ENCODE results near the gene DEF6. TPM values are rescaled to one million over a fixed set of nuclear protein-coding genes. Genes with fewer than 3 reads are reported as not detected.

DEF6 gene
- total RNA-seq, 1 donor from 2014 or later: 0.82 TPM

DNA sequence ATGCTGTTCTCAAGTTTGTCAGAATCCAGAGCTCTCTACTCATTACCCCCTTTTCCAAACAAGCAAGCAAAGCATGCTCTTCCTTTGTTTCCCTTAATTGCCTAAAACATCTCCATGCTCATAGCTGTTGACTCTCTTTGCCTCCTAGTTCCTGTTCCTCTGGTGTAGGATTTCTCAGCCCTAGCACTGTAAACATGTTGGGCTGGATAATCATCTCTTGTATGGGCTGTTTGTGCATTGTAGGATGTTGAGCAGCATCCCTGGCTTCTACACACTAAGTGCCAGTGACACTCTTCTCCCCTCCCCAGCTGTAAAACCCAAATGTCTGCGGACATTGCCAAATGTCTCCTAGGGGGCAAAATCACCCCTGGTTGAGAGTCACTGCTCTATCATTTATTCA is 58.8 kb downstream of the DEF6 start:
- Mint-ChIP-seq H3K4me1 (ENCODE audit: low read depth) (peaks cover 50% of the 10 kb centered on the region), H3K9me3 (ENCODE audit: low read depth) (no peaks in the 10 kb centered on the region), H3K4me3 (ENCODE audit: unreplicated experiment) (no peak overlapping the region), H3K27ac (ENCODE audit: unreplicated experiment) (no peak overlapping the region), H3K27me3 (ENCODE audit: low read depth) (no peaks in the 10 kb centered on the region), H3K36me3 (ENCODE audit: low read depth) (peaks cover 27% of the 10 kb centered on the region)
- no peak for DNase-seq (ENCODE audit: low spot score)
- TF ChIP-seq, protein P1, sequence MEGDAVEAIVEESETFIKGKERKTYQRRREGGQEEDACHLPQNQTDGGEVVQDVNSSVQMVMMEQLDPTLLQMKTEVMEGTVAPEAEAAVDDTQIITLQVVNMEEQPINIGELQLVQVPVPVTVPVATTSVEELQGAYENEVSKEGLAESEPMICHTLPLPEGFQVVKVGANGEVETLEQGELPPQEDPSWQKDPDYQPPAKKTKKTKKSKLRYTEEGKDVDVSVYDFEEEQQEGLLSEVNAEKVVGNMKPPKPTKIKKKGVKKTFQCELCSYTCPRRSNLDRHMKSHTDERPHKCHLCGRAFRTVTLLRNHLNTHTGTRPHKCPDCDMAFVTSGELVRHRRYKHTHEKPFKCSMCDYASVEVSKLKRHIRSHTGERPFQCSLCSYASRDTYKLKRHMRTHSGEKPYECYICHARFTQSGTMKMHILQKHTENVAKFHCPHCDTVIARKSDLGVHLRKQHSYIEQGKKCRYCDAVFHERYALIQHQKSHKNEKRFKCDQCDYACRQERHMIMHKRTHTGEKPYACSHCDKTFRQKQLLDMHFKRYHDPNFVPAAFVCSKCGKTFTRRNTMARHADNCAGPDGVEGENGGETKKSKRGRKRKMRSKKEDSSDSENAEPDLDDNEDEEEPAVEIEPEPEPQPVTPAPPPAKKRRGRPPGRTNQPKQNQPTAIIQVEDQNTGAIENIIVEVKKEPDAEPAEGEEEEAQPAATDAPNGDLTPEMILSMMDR (IDR thresholded peaks at IDR 0.05): no peak

DNA sequence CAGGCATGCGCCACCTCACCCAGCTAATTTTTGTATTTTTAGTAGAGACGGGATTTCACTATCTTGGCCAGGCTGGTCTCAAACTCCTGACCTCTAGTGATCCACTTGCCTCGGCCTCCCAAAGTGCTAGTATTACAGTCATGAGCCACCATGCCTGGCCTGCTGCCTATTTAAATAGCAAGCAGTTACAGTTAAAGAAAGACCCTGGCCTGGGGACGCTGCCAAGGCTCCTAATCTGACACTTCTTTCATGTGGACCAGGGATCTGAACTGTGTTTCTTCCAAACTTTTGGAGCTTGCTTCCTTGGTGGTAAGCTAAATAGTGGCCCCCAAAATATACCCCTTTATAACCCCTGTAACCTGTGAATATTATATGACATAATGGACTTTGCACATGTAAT is 60.1 kb downstream of the DEF6 start:
- peaks cover 18% of the 10 kb centered on the region for H3K36me3 Mint-ChIP-seq (ENCODE audit: low read depth)
- H3K4me3 Mint-ChIP-seq (ENCODE audit: unreplicated experiment): no peak overlapping the region
- TF ChIP-seq, protein P1 (IDR thresholded peaks at IDR 0.05): no peak
- peak overlapping the region; percentile 84 for H3K27ac Mint-ChIP-seq (ENCODE audit: unreplicated experiment)
- no peaks in the 10 kb centered on the region for H3K27me3 Mint-ChIP-seq (ENCODE audit: low read depth)
- H3K9me3 Mint-ChIP-seq (ENCODE audit: low read depth): no peaks in the 10 kb centered on the region
- no peak for DNase-seq (ENCODE audit: low spot score)
- peaks cover 60% of the 10 kb centered on the region for H3K4me1 Mint-ChIP-seq (ENCODE audit: low read depth)

DNA sequence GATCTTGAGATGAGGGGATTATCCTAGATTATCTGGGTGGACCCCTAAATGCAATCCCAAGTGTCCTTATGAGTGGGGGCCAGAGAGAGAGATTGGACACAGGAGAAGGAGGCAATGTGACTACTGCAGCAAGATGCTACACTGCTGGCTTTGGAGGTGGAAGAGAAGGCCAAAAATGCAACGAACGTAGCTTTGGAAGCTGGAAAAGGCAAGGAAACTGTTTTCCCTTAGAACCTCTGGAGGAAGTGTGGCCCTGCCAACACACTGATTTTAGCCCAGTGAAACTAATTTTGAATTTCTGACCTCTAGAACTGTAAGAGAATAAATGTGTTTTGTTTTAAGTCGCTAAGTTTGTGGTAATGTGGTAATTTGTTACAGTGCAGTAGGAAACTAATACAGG is 60.5 kb downstream of the DEF6 start:
- H3K27me3 Mint-ChIP-seq (ENCODE audit: low read depth): no peaks in the 10 kb centered on the region

GRCh38 chr6:35359346-35359743 is 61.7 kb downstream of the DEF6 start:
- Mint-ChIP-seq H3K27ac (ENCODE audit: unreplicated experiment) (peak overlapping the region; percentile 82), H3K27me3 (ENCODE audit: low read depth) (no peaks in the 10 kb centered on the region), H3K9me3 (ENCODE audit: low read depth) (no peaks in the 10 kb centered on the region), H3K4me3 (ENCODE audit: unreplicated experiment) (no peak overlapping the region), H3K4me1 (ENCODE audit: low read depth) (peaks cover 73% of the 10 kb centered on the region), H3K36me3 (ENCODE audit: low read depth) (peaks cover 10% of the 10 kb centered on the region)
- DNase-seq (ENCODE audit: low spot score): no peak
- TF ChIP-seq, protein P1 (IDR thresholded peaks at IDR 0.05): no peak

More for the DNA sequence above, 60.5 kb downstream of the DEF6 start:
- no peaks in the 10 kb centered on the region for H3K9me3 Mint-ChIP-seq (ENCODE audit: low read depth)
- H3K4me3 Mint-ChIP-seq (ENCODE audit: unreplicated experiment): no peak overlapping the region
- DNase-seq (ENCODE audit: low spot score): no peak
- TF ChIP-seq, protein P1 (IDR thresholded peaks at IDR 0.05): no peak
- H3K4me1 Mint-ChIP-seq (ENCODE audit: low read depth): peaks cover 64% of the 10 kb centered on the region
- peak overlapping the region; percentile 84 for H3K27ac Mint-ChIP-seq (ENCODE audit: unreplicated experiment)
- H3K36me3 Mint-ChIP-seq (ENCODE audit: low read depth): peaks cover 14% of the 10 kb centered on the region

- Mint-ChIP-seq H3K27ac (ENCODE audit: unreplicated experiment) (peak overlapping the region; percentile 82), H3K9me3 (ENCODE audit: low read depth) (no peaks in the 10 kb centered on the region), H3K36me3 (ENCODE audit: low read depth) (peaks cover 7% of the 10 kb centered on the region), H3K27me3 (ENCODE audit: low read depth) (no peaks in the 10 kb centered on the region), H3K4me1 (ENCODE audit: low read depth) (peaks cover 68% of the 10 kb centered on the region), H3K4me3 (ENCODE audit: unreplicated experiment) (no peak overlapping the region)
- TF ChIP-seq, protein P1 (IDR thresholded peaks at IDR 0.05): no peak
- no peak for DNase-seq (ENCODE audit: low spot score)
These were observed 62.2 kb downstream of the DEF6 start for GRCh38 chr6:35359744-35360348.

All from chondrocyte (in vitro differentiated cells).